ENCODE results near the gene PAPPA. TPM values are rescaled to one million over a fixed set of nuclear protein-coding genes. Genes with fewer than 3 reads are reported as not detected.

The PAPPA gene
- total RNA-seq: 8.1 and 23.5 TPM in 2 replicates

GRCh38 chr9:116153765-116154333, at the start of gene PAPPA:
Gene PAPPA (plus strand): TSS chr9:116153791. CDS start chr9:116154173, 382 bp downstream.

All from uterine smooth muscle cell (primary cell).